GM21529 (cell line): ENCODE results near the gene ROR1.

Source experiments
- ATAC-seq: cut with Tn5 transposase; IDR thresholded peaks from one replicate; pipeline ENCODE4 v1.9.1; 2021; ENCODE audit not compliant: unreplicated experiment

Gene ROR1

DNA sequence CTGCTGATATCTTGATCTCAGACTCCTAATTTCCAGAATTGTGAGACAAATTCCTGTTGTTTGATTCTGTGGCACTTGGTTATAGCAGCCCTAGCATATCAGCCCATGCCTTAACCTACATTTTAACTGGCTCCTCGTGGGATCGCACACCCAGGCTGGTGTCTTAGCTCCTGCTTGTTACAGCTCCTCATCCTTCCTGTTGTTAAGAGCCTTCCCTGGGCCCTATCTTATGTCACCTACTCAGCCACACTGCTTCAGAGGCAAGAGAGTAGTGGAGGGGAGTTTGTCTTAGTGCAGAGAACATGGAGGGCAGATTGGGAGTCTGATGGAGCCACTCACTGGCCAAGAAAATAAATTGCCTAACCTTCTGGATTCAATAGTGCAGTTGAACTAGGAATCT is 131.0 kb downstream of the ROR1 start:
- ATAC-seq: no peak

DNA sequence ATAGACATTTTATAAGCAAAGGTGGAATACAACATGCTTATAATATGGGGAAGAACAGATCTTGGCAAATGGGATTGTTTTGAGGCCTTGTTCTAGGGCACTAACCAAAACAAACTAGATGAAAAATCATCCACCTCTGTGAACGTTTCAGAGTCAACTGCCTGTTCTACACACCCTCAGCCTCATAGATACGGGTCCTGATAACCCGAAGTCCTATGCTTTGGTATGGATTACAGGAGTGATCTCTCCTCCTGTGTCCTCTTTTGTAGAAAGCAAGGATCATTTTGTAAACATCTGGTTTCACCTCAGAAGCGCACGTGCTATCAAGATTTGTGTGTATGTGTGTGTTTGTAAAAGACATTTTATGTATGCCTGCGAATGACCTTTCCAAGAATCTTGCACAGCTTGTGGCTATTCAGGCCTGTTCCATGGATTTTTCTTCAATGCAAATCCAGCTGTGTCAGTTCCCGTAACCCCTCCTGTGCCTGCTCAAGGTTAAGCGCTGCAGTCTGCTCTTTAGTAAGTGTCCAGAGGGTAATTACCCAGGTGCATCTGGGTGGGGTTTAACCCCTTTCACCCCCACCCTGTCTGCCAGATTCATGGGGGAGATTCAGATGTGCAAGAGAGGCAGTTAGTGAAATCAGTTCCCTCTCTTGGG is 132.4 kb downstream of the ROR1 start:
- ATAC-seq: no peak

DNA sequence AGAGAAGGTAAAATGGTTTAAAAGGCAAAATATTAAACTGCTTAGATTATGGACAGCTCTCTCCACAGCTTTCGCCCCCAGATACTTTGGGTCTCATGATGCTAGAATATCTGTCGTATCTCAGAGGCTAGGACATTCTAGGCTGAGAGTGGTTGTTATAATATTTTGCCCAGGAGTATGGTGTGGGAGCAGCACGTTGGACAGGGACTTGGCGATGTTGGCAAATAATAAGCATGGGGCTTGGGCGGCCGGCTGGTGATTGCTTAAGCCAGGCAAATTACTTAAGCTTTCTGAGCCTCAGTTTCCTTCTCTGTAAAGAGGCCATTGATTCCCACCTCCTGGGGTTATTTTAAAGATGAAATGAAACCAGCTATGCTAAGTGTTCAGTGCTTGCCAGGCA is 133.2 kb downstream of the ROR1 start:
- no peak for ATAC-seq

DNA sequence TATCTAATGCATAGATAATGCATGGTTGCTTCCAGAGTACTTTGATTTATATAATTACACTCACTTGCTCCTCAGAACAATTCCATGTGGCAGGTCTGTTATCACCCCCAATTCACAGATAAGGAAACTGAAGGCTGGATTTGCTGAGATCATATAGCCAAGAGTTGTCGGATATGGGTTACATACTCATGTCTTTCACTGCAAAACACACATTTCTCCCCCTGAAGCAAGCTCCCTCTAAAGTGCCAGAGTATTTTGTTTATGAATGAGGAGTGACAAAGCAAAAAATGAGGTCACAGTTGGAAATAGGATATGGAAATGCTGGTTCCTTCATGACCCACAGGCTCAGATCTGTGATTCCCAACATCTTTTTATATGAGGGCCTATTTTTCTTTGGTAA is 134.2 kb downstream of the ROR1 start:
- ATAC-seq: no peak

GRCh38 chr1:63909526-63909925 is 135.7 kb downstream of the ROR1 start:
- ATAC-seq: no peak

DNA sequence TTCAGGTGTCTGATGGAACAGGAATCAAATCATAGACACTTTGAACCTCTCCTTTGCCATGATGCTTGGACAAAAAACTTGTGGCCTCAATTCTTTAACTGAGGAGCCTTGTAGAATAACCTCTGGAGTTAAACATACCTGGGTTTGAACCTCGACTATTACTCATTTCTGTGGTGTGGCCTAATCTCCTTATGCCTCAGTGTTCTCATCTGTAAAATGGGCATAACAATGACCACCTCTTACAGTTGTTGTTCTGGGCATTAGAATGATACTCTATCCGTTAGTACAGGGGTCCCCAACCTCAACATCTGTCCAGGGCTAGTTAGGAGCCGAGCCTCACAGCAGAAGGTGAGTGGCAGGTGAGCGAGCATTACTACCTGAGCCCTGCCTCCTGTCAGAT is 137.2 kb downstream of the ROR1 start:
- no peak for ATAC-seq

DNA sequence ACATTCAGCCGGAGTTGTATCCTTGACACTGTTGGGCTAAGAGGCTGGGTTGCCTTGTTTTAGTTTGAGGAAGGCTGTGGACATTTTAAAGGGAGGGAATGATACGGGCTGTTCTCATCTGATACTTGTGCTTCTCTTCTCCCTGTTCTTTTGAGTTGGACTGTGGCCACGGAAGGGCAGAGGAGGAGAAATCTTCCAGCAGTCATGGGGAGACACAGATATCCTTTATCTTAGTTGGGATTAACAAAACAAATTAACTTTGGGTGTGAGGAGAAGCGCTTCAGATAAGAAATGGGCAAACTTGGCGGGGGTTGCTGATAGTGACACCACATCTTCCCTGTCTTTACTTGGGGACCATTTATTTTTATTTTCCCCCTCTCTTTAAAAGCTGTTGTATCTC is 138.8 kb downstream of the ROR1 start:
- ATAC-seq: no peak

DNA sequence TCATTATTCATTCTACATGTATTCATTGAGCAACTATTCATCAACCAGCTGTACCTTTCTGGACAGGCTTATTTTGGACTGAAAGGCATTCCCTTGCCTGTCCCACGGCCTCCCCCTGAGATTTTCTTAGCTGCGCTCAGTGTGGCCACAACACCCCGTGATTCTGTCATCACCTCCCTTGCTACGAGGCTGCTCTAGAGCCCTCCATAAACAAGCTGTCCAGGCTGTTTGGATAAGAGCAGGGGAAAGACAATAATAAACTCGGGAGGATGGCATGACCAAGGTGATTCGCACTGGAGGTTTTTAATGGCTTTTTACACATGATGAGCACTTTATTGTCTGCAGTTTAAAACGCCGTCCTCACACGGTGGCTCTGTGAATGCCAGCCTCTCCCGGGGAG is 139.7 kb downstream of the ROR1 start:
- no peak for ATAC-seq

DNA sequence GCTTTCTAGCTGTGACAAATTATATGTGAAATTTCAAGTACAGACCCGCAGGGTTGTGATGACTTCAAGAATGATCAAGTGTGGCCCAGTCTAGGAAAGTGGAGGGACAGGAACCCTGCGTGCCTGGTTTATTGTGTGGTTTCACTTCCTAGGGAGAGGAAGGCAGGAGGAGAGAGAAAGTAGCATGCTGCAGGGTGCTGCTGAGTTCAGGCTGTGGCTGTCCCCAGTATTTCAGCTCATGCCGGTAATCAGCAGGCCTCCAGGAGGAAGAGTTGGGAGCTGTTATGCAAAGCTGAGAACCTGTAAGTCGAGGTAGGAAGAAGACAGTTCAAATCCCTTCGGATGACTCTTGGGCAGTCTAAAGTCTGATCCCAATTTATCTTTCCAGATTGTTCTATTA is 140.4 kb downstream of the ROR1 start:
- no peak for ATAC-seq

GRCh38 chr1:63914706-63915105 is 140.9 kb downstream of the ROR1 start:
- no peak for ATAC-seq

DNA sequence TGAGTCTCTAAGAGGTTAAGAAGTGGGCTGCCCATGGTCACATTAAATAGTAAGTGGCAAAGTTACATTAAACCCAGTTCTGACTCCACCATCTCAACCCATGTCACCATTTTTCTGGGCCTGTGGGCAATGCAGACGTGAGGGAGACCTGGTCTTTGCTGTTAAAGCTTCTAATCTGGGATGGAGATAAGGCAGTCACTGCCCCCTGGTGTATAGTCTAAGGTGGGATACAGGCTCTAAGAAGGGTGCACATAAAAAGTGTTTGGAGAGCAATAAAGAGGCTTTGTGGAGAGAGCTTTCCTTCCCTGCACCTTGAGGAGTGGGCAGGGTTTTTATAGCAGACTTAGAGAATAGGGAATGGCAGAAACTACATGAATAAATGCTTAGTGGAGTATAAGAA is 141.3 kb downstream of the ROR1 start:
- ATAC-seq: no peak

DNA sequence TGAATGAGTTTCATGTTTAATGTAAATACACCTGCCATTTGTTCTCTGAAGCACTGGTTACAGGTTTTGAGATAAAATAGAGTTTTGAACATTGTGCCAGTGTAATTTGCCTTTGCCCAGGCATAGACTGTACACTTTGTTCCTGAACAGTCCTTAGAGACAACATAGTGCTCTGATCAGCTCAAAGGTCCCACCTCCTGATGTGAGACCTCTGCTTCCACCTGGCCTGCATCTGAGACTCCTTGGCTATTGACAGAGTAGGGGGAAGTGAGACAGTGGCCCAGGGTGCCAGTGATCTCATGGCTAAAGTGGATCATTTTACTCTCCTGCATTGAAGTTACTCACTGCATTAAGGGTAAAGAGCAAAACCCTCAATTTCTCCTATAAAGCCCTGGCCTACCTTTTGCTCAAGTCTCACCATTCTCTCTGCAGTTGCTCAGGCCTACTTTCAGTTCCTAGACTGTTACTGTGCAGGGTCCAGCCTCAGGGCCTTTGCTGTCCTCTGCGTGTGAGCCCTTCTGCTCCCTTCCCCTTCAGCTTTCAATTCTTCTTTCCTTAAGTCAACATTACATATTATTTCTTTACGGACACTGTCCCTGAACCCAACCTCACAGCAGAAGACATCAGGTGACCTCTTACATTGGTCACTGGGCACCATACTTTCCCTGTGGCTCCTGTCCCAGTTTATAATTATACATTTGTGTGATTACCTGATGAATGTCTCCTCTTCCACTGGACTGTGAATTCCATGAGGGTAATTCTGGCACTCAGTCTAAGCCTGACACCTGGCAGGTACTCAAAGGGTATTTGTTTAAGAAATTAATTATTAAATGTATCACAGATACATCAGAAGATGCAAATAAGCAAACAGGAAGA is 142.9 kb downstream of the ROR1 start:
- ATAC-seq: no peak

DNA sequence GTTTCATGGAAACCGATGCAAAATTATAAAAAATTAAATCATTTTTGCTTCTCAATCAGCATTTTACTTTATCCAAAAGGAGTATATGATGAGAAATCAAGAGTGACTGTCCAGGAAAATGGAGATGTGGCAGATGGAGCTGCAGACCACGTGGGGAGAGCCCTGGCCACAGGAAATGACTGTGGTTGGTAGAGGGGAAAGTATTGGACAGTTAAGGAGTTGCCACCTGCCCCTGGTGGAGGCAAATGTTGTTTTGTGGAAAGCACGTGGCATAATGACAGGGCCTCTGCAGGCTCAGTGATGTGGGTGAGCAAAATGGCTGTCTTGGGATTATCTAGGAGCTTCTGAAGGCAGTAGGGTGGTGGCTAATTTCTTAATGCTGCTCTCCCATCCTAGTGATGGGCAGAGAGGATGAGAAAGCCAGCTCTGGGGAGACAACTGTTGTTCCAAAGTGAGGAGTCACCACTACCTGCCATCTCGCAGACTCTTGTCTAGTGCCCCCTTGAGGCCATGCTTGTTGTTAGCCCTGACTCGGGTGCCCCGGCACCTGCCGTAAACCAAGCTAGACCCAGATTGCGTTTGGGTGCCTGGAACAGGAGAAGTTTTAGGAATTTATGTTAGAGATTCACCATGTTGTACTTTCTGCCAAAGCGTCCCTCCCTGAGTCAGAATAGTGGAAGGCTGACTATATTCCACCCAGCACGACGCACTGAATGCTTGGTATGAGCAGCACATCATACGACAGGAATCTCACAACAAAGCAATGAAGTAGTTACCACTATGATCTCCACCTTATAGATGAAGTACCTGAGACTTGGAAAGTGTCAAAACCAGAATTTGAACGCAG is 144.0 kb downstream of the ROR1 start:
- no peak for ATAC-seq

GRCh38 chr1:63918418-63918945 is 144.7 kb downstream of the ROR1 start:
- no peak for ATAC-seq

DNA sequence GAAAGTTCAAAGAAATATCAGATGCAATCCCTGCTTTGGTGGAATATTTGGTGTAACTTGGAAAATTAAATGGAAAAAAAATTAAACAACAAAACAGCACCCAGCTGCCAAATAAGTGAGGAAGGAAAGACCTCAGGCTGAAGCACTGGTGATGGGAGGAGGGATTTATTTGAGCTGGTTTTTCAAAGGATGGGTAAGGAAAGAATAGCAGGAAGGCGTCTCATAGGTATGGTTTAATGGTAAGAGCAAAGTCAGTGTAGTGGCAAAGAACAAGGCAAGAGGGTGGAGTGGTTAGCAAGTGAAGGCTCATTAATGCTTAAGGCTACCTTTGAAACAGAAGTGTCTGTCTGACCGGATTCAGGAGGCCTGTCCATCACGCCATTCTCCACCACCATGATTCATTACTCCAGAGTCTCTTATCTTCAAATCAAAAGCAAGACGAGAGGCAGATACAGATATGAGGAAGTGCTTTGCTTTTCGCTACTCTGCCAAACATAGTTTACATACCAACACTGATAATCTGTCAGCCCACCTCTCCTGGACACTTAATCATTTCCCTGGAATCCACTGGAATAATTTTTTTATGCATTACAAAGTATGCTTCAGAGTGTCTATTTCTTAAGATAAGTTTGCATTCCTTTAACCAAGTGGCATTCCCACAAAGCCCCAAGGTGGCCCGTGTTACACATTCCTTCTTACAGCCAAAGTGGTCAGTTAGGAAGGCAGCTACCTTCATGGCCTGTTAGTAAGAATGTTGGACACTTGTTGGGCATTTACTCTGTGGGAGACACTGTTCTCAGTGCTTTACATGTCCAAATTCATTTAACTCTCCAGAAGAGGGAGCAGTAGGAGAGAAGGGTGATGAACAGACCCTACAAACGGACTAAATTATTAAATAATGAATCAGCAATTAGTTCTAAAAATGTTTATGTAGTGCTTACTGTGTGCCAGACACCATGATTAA is 146.6 kb downstream of the ROR1 start:
- ATAC-seq: no peak

DNA sequence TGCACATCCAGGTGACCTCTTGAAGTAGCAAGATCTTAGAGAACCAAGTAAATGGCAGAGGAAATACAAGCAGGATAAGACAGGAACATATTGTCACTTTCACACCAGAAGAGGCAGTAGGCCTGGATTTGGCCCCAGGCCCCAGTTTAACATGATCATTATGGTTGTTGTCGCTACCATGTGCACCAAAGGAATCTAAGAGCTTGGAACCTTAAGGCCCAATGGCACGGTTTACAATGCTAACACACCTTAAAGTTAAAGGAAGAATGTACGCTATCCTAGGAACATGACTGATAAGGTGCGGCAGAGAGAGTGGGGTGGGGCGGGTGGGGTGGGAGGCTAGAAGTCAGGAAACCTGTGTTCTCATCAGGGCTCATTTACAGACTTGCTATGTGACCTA is 147.5 kb downstream of the ROR1 start:
- no peak for ATAC-seq

- no peak for ATAC-seq
Observed at GRCh38 chr1:63921802-63922201, 148.0 kb downstream of the ROR1 start.

GRCh38 chr1:63922848-63923247 is 149.0 kb downstream of the ROR1 start:
- ATAC-seq: no peak

- no peak for ATAC-seq
Observed at GRCh38 chr1:63923302-63923701, 149.5 kb downstream of the ROR1 start.

DNA sequence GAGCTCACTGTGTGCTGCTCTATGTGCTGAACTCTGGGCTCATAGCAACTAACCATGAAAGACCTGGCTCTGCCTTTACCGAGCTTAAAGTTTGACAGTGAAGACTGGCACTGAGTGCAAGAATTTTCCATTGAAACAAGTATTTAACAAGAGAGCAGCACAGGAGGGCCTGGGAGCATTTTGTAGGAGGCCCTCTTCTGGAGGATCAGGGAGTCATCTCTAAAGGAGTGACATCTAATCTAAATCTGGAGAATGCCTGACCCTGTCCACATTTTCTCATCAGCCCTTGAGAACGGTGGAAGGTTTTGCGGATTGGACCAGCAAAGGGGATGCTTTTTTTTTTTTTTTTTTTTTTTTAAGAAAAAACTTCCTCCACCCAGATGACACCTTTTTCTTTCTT is 150.8 kb downstream of the ROR1 start:
- ATAC-seq: no peak
